Fibroblast of skin of left quadriceps (primary cell): Measurements from ENCODE around the gene ZSWIM5.

Experiments used
- DNase-seq, 2 experiments: peaks; one replicate each; pipeline ENCODE4 v3.0.0-alpha.2; 2013; ENCODE audit warnings: low read depth in 2 of 2

The ZSWIM5 gene

GRCh38 chr1:45032837-45033236 is 173.6 kb downstream of the ZSWIM5 start:
- no peak for DNase-seq

GRCh38 chr1:45026446-45026845 is 180.0 kb downstream of the ZSWIM5 start:
- DNase-seq = no peak

GRCh38 chr1:45023663-45024062 is 182.7 kb downstream of the ZSWIM5 start:
- DNase-seq = no peak

GRCh38 chr1:45018599-45019230 is 187.7 kb downstream of the ZSWIM5 start:
- peak in 1 of 2 experiments; percentile 11 for DNase-seq

GRCh38 chr1:45016767-45017166 is 189.6 kb downstream of the ZSWIM5 start:
- DNase-seq = no peak

- DNase-seq = no peak
Observed at GRCh38 chr1:45016090-45016697, 190.2 kb downstream of the ZSWIM5 start.

GRCh38 chr1:45015683-45016082 is 190.7 kb downstream of the ZSWIM5 start:
- no peak for DNase-seq

GRCh38 chr1:45014321-45015028 is 191.9 kb downstream of the ZSWIM5 start:
- peak; percentile 44 to 55 for DNase-seq

GRCh38 chr1:45013551-45014209 is 192.7 kb downstream of the ZSWIM5 start:
- DNase-seq = no peak

- DNase-seq = no peak
Observed at GRCh38 chr1:45012639-45013278, 193.6 kb downstream of the ZSWIM5 start.

- DNase-seq = peak; percentile 89 to 91
Observed at GRCh38 chr1:45011837-45012638, 194.4 kb downstream of the ZSWIM5 start, which contains the start of gene UROD. TSS of gene UROD (plus strand) at chr1:45012254. CDS start at chr1:45012266, 12 bp downstream.

- DNase-seq = peak in 1 of 2 experiments; percentile 34
Observed at GRCh38 chr1:45010855-45011811, 195.3 kb downstream of the ZSWIM5 start, which contains the start of gene HECTD3. TSS of gene HECTD3 (minus strand) at chr1:45011324. CDS start at chr1:45011257, 67 bp downstream.

GRCh38 chr1:45009956-45010854 is 196.2 kb downstream of the ZSWIM5 start:
- no peak for DNase-seq

- no peak for DNase-seq
Observed at GRCh38 chr1:45009296-45009865, 197.0 kb downstream of the ZSWIM5 start.

GRCh38 chr1:45008516-45008915 is 197.9 kb downstream of the ZSWIM5 start:
- DNase-seq = no peak

- no peak for DNase-seq
Observed at GRCh38 chr1:45008076-45008475, 198.3 kb downstream of the ZSWIM5 start.

GRCh38 chr1:45007311-45007710 is 199.1 kb downstream of the ZSWIM5 start:
- no peak for DNase-seq

- DNase-seq = no peak
Observed at GRCh38 chr1:45005761-45006160, 200.6 kb downstream of the ZSWIM5 start.
